Measurements from ENCODE around the gene LRRFIP1.
"Not testable (repeated sequence)": the region's sequence is repeated elsewhere in the genome, so short reads cannot be mapped to it uniquely, and the experiment has no call there.

LRRFIP1 gene

GRCh38 chr2:237652854-237653253 lies 25.5 kb downstream of the LRRFIP1 start:
- no peak overlapping the region for H3K27ac ChIP-seq
- H3K4me3 ChIP-seq = no peak overlapping the region

GRCh38 chr2:237653776-237654558 lies 26.6 kb downstream of the LRRFIP1 start:
- no peak overlapping the region for H3K4me3 ChIP-seq
- no peak overlapping the region for H3K27ac ChIP-seq

- Histone ChIP-seq H3K27ac (no peak overlapping the region), H3K4me3 (no peak overlapping the region)
These were observed 29.7 kb downstream of the LRRFIP1 start for GRCh38 chr2:237657063-237657462.

- H3K27ac ChIP-seq = no peak overlapping the region
- no peak overlapping the region for H3K4me3 ChIP-seq
These were observed 33.1 kb downstream of the LRRFIP1 start for GRCh38 chr2:237660381-237660900.

- Histone ChIP-seq H3K4me3 (no peak overlapping the region), H3K27ac (peak overlapping the region in 2 of 21 experiments; percentile 17 to 45)
These were observed 33.9 kb downstream of the LRRFIP1 start for GRCh38 chr2:237661270-237661669.

GRCh38 chr2:237661799-237662328 lies 34.5 kb downstream of the LRRFIP1 start:
- peak overlapping the region in 1 of 21 experiments; percentile 45 for H3K27ac ChIP-seq
- H3K4me3 ChIP-seq = no peak overlapping the region

- Histone ChIP-seq H3K4me3 (no peak overlapping the region), H3K27ac (peak overlapping the region in 1 of 21 experiments; percentile 13)
These were observed 35.3 kb downstream of the LRRFIP1 start for GRCh38 chr2:237662671-237663093.

GRCh38 chr2:237663517-237664110 lies 36.2 kb downstream of the LRRFIP1 start:
- H3K4me3 ChIP-seq = no peak overlapping the region
- H3K27ac ChIP-seq = peak overlapping the region in 2 of 21 experiments; percentile 13

GRCh38 chr2:237664151-237664550 lies 36.8 kb downstream of the LRRFIP1 start:
- Histone ChIP-seq H3K27ac (no peak overlapping the region), H3K4me3 (no peak overlapping the region)

GRCh38 chr2:237665713-237666143 lies 38.3 kb downstream of the LRRFIP1 start:
- Histone ChIP-seq H3K4me3 (no peak overlapping the region), H3K27ac (no peak overlapping the region)

- Histone ChIP-seq H3K27ac (no peak overlapping the region), H3K4me3 (no peak overlapping the region)
These were observed 39.2 kb downstream of the LRRFIP1 start for GRCh38 chr2:237666606-237667005.

GRCh38 chr2:237667050-237667576 lies 39.7 kb downstream of the LRRFIP1 start:
- H3K27ac ChIP-seq, H3K4me3 ChIP-seq: not testable (repeated sequence)

GRCh38 chr2:237667893-237668292 lies 40.5 kb downstream of the LRRFIP1 start:
- H3K27ac ChIP-seq = no peak overlapping the region

GRCh38 chr2:237668440-237668839 lies 41.1 kb downstream of the LRRFIP1 start:
- H3K27ac ChIP-seq = no peak overlapping the region
- H3K4me3 ChIP-seq = no peak overlapping the region

More at GRCh38 chr2:237667893-237668292, 40.5 kb downstream of the LRRFIP1 start:
- H3K4me3 ChIP-seq = no peak overlapping the region

GRCh38 chr2:237669283-237669627 lies 41.9 kb downstream of the LRRFIP1 start:
- Histone ChIP-seq H3K27ac (peak overlapping the region in 3 of 21 experiments; percentile 36 to 71 (median 63)), H3K4me3 (no peak overlapping the region)

- Histone ChIP-seq H3K27ac (peak overlapping the region in 11 of 21 experiments; percentile 25 to 83 (median 60)), H3K4me3 (no peak overlapping the region)
These were observed 42.4 kb downstream of the LRRFIP1 start for GRCh38 chr2:237669628-237670392.

GRCh38 chr2:237670641-237671040 lies 43.3 kb downstream of the LRRFIP1 start:
- peak overlapping the region in 11 of 21 experiments; percentile 25 to 83 (median 60) for H3K27ac ChIP-seq
- no peak overlapping the region for H3K4me3 ChIP-seq

GRCh38 chr2:237671466-237672138 lies 44.2 kb downstream of the LRRFIP1 start:
- H3K27ac ChIP-seq = peak overlapping the region in 5 of 21 experiments; percentile 26 to 83 (median 71)

GRCh38 chr2:237672731-237673129 lies 45.3 kb downstream of the LRRFIP1 start:
- peak overlapping the region in 16 of 21 experiments; percentile 41 to 90 (median 84) for H3K27ac ChIP-seq
- H3K4me3 ChIP-seq = peak overlapping the region in 2 of 7 experiments; percentile 33 to 42

More at GRCh38 chr2:237671466-237672138, 44.2 kb downstream of the LRRFIP1 start:
- no peak overlapping the region for H3K4me3 ChIP-seq
